ENCODE results near the gene TPSG1. TPM values are rescaled to one million over a fixed set of nuclear protein-coding genes. Genes with fewer than 3 reads are reported as not detected.

TPSG1 gene
- total RNA-seq, 1 experiment from 2014 or later = not detected

- H3K4me2 ChIP-seq (ENCODE audit: low read length) = no peak overlapping the region
- no peaks in the 10 kb centered on the region for H3K9me3 ChIP-seq (ENCODE audit: control insufficient read depth in 1 of 2, insufficient read depth in 1 of 2, low read depth in 1 of 2, low read length in 2 of 2)
- H3K36me3 ChIP-seq (ENCODE audit: control insufficient read depth in 1 of 2, insufficient read depth in 2 of 2, low read length in 2 of 2) = no peaks in the 10 kb centered on the region
- H3K79me2 ChIP-seq (ENCODE audit: insufficient read depth, low read length) = no peaks in the 10 kb centered on the region
- ChIA-PET CTCF (no interaction called here), RAD21 (ENCODE audit: low non-redundant PET in 1 of 2, low total read pairs in 2 of 2, uncharacterized antibody in 2 of 2, unreplicated experiment in 2 of 2) (no interaction called here), POLR2A (no interaction called here)
- no peaks in the 10 kb centered on the region for H3K27me3 ChIP-seq (ENCODE audit: insufficient read depth, low read length)
- no peak overlapping the region for H3K4me3 ChIP-seq (replicated peaks in 1 of 2; ENCODE audit: low read depth in 1 of 2, low read length in 2 of 2)
- TF ChIP-seq EZH2 (IDR thresholded peaks at IDR 0.05) = no peak
- no peak for TF ChIP-seq EGR1 (IDR thresholded peaks at IDR 0.05; ENCODE audit: low read depth)
- no peak for TF ChIP-seq CTCF (IDR thresholded peaks at IDR 0.05 in 2 of 3, conservative IDR thresholded peaks at IDR 0.05 in 1 of 3; ENCODE audit: borderline replicate concordance in 1 of 3, insufficient read depth in 1 of 3, low read depth in 2 of 3, low read length in 2 of 3)
- TF ChIP-seq POLR2A (IDR thresholded peaks at IDR 0.05; ENCODE audit: borderline replicate concordance, extremely low read depth, insufficient read depth, insufficient read length) = no peak
- H3K27ac ChIP-seq (ENCODE audit: low read depth, low read length) = no peak overlapping the region
- intact Hi-C loops (cut with micrococcal nuclease) = no loop called here
- BruUV-seq (replicated peaks) = no TSS peak
- H4K20me1 ChIP-seq (ENCODE audit: insufficient read depth) = no peaks in the 10 kb centered on the region
- no peak overlapping the region for H2AFZ ChIP-seq (ENCODE audit: low read depth, low read length, poor library complexity, severe bottlenecking)
- H3K9me2 ChIP-seq (ENCODE audit: insufficient read depth) = no peaks in the 10 kb centered on the region
- peaks cover 24 to 35% of the 10 kb centered on the region in 2 experiments for H3K4me1 ChIP-seq (ENCODE audit: control insufficient read depth in 1 of 2, insufficient read depth in 2 of 2, low read length in 2 of 2)
- DNase-seq (ENCODE audit: low read depth, low spot score) = no peak
- ATAC-seq = no peak
- H3K9ac ChIP-seq (ENCODE audit: low read length) = no peak overlapping the region
Measured at GRCh38 chr16:1176280-1176897, 48.7 kb downstream of the TPSG1 start.

- no peak for TF ChIP-seq SRF (IDR thresholded peaks at IDR 0.05; ENCODE audit: low read depth)
- Histone ChIP-seq H2AFZ (ENCODE audit: low read depth, low read length, poor library complexity, severe bottlenecking) (no peak overlapping the region), H3K9ac (ENCODE audit: low read length) (no peak overlapping the region), H3K4me2 (ENCODE audit: low read length) (no peak overlapping the region), H3K4me3 (replicated peaks in 1 of 2; ENCODE audit: low read depth in 1 of 2, low read length in 2 of 2) (no peak overlapping the region), H3K27me3 (ENCODE audit: insufficient read depth, low read length) (no peaks in the 10 kb centered on the region), H3K79me2 (ENCODE audit: insufficient read depth, low read length) (no peaks in the 10 kb centered on the region), H4K20me1 (ENCODE audit: insufficient read depth) (no peaks in the 10 kb centered on the region), H3K4me1 (ENCODE audit: control insufficient read depth in 1 of 2, insufficient read depth in 2 of 2, low read length in 2 of 2) (peaks cover 18 to 29% of the 10 kb centered on the region in 2 experiments), H3K27ac (ENCODE audit: low read depth, low read length) (peak overlapping the region; percentile 52; the same call in 1 of the 2 replicates), H3K36me3 (ENCODE audit: control insufficient read depth in 1 of 2, insufficient read depth in 2 of 2, low read length in 2 of 2) (no peaks in the 10 kb centered on the region), H3K9me2 (ENCODE audit: insufficient read depth) (no peaks in the 10 kb centered on the region), H3K9me3 (ENCODE audit: control insufficient read depth in 1 of 2, insufficient read depth in 1 of 2, low read depth in 1 of 2, low read length in 2 of 2) (no peaks in the 10 kb centered on the region)
- no TSS peak for BruUV-seq (replicated peaks)
- ATAC-seq = no peak
- DNase-seq (ENCODE audit: low read depth, low spot score) = no peak
- intact Hi-C loops (cut with micrococcal nuclease) = no loop called here
- ChIA-PET CTCF (no interaction called here), POLR2A (no interaction called here), RAD21 (ENCODE audit: low non-redundant PET in 1 of 2, low total read pairs in 2 of 2, uncharacterized antibody in 2 of 2, unreplicated experiment in 2 of 2) (no interaction called here)
Measured at GRCh38 chr16:1175566-1176279, 49.3 kb downstream of the TPSG1 start.
